Ramos (cell line): Measurements from ENCODE around the gene KCNIP4.

Experiments used
- in situ Hi-C: fragments of 300-500 bp; cut with MboI; formaldehyde crosslinking; loops from one replicate; pipeline ENCODE4 v1.14.3; 2022; ENCODE audit warnings: low sequenced_read_pairs; ENCODE audit not compliant: unreplicated experiment

KCNIP4 gene

GRCh38 chr4:21856754-21857153 is 91.8 kb downstream of the KCNIP4 start:
- in situ Hi-C loops, result no loop called here

GRCh38 chr4:21856301-21856700 is 92.3 kb downstream of the KCNIP4 start:
- in situ Hi-C loops, result no loop called here

GRCh38 chr4:21849077-21849476 is 99.5 kb downstream of the KCNIP4 start:
- in situ Hi-C loops, result no loop called here

- in situ Hi-C loops, result no loop called here
Measured at GRCh38 chr4:21848021-21848420, 100.6 kb downstream of the KCNIP4 start.

GRCh38 chr4:21845663-21846062 is 102.9 kb downstream of the KCNIP4 start:
- in situ Hi-C loops, result no loop called here

- in situ Hi-C loops, result no loop called here
Measured at GRCh38 chr4:21835712-21836111, 112.9 kb downstream of the KCNIP4 start.

GRCh38 chr4:21830272-21830671 is 118.3 kb downstream of the KCNIP4 start:
- in situ Hi-C loops, result no loop called here

- in situ Hi-C loops, result no loop called here
Measured at GRCh38 chr4:21827575-21827974, 121.0 kb downstream of the KCNIP4 start.

GRCh38 chr4:21826071-21826470 is 122.5 kb downstream of the KCNIP4 start:
- in situ Hi-C loops, result no loop called here

- in situ Hi-C loops, result no loop called here
Measured at GRCh38 chr4:21819086-21819485, 129.5 kb downstream of the KCNIP4 start.

GRCh38 chr4:21815651-21816377 is 132.8 kb downstream of the KCNIP4 start:
- in situ Hi-C loops, result no loop called here

- in situ Hi-C loops, result no loop called here
Measured at GRCh38 chr4:21811565-21811964, 137.0 kb downstream of the KCNIP4 start.

- in situ Hi-C loops, result no loop called here
Measured at GRCh38 chr4:21806991-21807390, 141.6 kb downstream of the KCNIP4 start.

- in situ Hi-C loops, result no loop called here
Measured at GRCh38 chr4:21802406-21802805, 146.2 kb downstream of the KCNIP4 start.

- in situ Hi-C loops, result no loop called here
Measured at GRCh38 chr4:21801661-21802385, 146.7 kb downstream of the KCNIP4 start.

GRCh38 chr4:21795091-21795490 is 153.5 kb downstream of the KCNIP4 start:
- in situ Hi-C loops, result loop anchor here (25.0 kb wide), 2 partner anchors 592 to 892 kb away; partner anchors contain the start of gene GBA3

GRCh38 chr4:21792736-21793135 is 155.8 kb downstream of the KCNIP4 start:
- in situ Hi-C loops, result loop anchor here (25.0 kb wide), 2 partner anchors 595 to 895 kb away; partner anchors contain the start of gene GBA3

GRCh38 chr4:21790438-21791029 is 158.0 kb downstream of the KCNIP4 start:
- in situ Hi-C loops, result loop anchor here (25.0 kb wide), 2 partner anchors 597 to 897 kb away; partner anchors contain the start of gene GBA3

GRCh38 chr4:21780148-21780547 is 168.4 kb downstream of the KCNIP4 start:
- in situ Hi-C loops, result loop anchor here (25.0 kb wide), 2 partner anchors 607 to 907 kb away; partner anchors contain the start of gene GBA3

GRCh38 chr4:21778702-21779101 is 169.9 kb downstream of the KCNIP4 start:
- in situ Hi-C loops, result loop anchor here (25.0 kb wide), 2 partner anchors 609 to 909 kb away; partner anchors contain the start of gene GBA3

GRCh38 chr4:21775703-21776102 is 172.9 kb downstream of the KCNIP4 start:
- in situ Hi-C loops, result loop anchor here (25.0 kb wide), 2 partner anchors 612 to 912 kb away; partner anchors contain the start of gene GBA3
